IPS-18a (cell line): ENCODE measurements around the gene VILL.

Experiments
- H3K27ac ChIP-seq: one replicate; pipeline ENCODE4 v1.5.1; 2013; ENCODE audit warnings: low read length
- H3K27me3 ChIP-seq: one replicate; pipeline ENCODE4 v1.6.1; 2013; ENCODE audit warnings: mild to moderate bottlenecking, low read length; ENCODE audit not compliant: control insufficient read depth, insufficient read depth
- H3K36me3 ChIP-seq: one replicate; pipeline ENCODE4 v1.6.1; 2013; ENCODE audit warnings: low read depth, low read length; ENCODE audit not compliant: control insufficient read depth
- H3K4me1 ChIP-seq: one replicate; pipeline ENCODE4 v1.6.1; 2013; ENCODE audit warnings: low read depth, low read length; ENCODE audit not compliant: control insufficient read depth
- H3K4me3 ChIP-seq: one replicate; pipeline ENCODE4 v1.5.1; 2013; ENCODE audit warnings: low read length
- H3K9ac ChIP-seq: one replicate; pipeline ENCODE4 v1.6.1; 2013; ENCODE audit warnings: mild to moderate bottlenecking, low read length, moderate library complexity
- H3K9me3 ChIP-seq: one replicate; pipeline ENCODE4 v1.6.1; 2013; ENCODE audit warnings: low read depth, low read length; ENCODE audit not compliant: control insufficient read depth

VILL gene

GRCh38 chr3:37989821-37990480 is 635 bp upstream of the VILL start:
- Histone ChIP-seq H3K4me3 (no peak overlapping the region), H3K27me3 (no peaks in the 10 kb centered on the region), H3K9ac (no peak overlapping the region), H3K36me3 (no peaks in the 10 kb centered on the region), H3K27ac (no peak overlapping the region), H3K4me1 (peaks cover 7% of the 10 kb centered on the region), H3K9me3 (no peaks in the 10 kb centered on the region)

DNA sequence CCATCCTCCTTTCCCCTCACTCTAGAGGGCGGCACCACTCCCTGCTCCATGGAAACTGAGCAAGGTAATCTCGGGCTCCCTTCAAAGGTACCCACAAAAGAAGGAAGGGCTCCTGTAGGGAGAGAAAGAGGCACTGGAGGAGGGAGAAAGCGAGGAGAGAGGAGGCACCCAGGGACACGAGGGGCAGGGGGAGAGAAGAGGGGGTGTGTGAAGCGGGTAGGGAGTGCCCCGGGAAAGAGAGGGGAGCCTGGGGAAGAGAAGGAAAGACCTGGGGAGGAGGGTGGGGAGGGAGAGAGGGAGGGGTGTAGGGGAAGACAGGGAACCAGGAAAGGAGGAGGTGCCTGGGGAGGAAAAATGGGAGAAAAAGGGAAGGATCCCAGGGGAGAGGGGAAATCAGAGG is 523 bp downstream of the VILL start:
- Histone ChIP-seq H3K4me1 (peaks cover 7% of the 10 kb centered on the region), H3K27me3 (no peaks in the 10 kb centered on the region), H3K36me3 (no peaks in the 10 kb centered on the region), H3K4me3 (peak overlapping the region; percentile 10), H3K9me3 (no peaks in the 10 kb centered on the region), H3K9ac (no peak overlapping the region), H3K27ac (no peak overlapping the region)

DNA sequence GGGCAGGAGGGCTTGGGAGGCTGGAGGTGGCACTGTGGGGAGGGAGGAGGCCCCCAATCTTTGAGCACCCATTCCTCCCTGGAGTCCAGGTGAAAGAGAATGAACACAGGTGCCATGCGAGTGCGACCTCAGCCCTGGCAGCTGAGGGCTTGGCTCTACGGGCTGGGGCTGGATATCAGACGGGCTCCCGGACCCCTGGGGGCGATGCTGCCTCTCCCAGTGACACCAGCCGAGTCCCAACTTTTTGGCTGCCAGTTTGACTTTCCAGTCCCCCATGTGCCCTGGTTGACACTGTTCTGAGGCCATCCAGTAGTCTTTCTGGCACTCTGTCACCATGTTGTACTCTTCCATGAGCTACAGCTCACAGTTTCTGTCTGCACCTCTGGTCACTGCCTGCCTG is 1.2 kb downstream of the VILL start:
- Histone ChIP-seq H3K4me1 (peaks cover 7% of the 10 kb centered on the region), H3K9me3 (no peaks in the 10 kb centered on the region), H3K9ac (no peak overlapping the region), H3K27ac (no peak overlapping the region), H3K36me3 (no peaks in the 10 kb centered on the region), H3K27me3 (no peaks in the 10 kb centered on the region), H3K4me3 (no peak overlapping the region)

DNA sequence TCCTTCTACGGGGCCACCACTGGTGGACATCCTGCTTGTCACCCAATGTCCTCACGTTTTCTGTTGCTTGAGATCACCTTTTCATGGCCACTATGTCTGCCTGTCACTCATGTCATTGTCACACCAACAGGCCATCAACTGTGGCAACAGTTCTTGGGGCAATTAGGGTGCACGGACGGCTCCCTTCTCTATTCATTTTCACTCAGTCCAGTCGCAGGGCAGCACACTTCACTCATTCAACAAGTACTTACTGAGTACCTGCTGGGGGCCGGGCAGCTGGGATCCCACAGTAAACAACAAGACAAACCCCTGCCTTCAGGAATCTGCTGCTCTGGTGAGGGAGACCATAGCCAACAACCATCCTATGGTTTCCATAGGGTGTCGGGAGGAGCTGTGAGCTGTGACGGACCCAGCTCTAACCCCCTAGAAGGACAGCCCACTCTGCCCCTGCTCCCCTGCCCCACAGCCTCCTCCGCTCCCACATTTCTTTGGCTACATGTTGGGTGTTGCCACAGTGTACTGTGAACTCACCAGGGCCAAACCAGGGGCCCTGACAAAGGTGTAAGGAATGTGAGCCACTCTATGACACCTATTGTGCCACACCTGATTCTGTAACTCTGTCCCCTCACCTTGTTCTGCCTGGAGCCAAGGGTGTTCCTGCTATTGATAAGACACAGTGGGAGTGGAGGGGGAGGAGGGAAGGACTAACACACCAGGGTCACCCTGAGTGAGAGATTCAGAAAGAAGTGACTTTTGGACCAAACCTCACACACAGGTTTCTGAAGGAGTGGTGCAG is 1.9 kb downstream of the VILL start:
- peaks cover 7% of the 10 kb centered on the region for H3K4me1 ChIP-seq
- no peaks in the 10 kb centered on the region for H3K9me3 ChIP-seq
- H3K27ac ChIP-seq, result no peak overlapping the region
- H3K4me3 ChIP-seq, result no peak overlapping the region
- no peaks in the 10 kb centered on the region for H3K27me3 ChIP-seq
- H3K36me3 ChIP-seq, result no peaks in the 10 kb centered on the region
- no peak overlapping the region for H3K9ac ChIP-seq

DNA sequence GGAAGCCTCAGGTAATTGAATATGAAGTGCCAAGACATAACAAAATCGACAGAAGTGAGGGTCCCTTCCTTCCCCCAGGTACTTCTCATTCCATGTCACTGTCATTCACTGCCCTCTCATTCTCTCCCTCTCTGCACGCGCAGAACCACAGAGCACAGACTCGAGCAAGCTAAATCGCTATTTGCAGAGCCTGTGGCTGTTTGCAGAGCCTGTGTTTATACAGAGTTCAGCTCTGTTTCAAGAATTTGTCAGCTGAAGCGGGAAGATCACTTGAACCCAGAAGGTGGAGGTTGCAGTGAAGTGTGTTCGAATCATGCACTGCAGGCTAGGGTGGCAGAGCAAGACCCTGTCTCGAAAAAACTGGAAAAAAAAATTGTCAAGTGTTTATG is 2.5 kb downstream of the VILL start:
- no peaks in the 10 kb centered on the region for H3K9me3 ChIP-seq
- peaks cover 7% of the 10 kb centered on the region for H3K4me1 ChIP-seq
- peaks cover 5% of the 10 kb centered on the region for H3K27me3 ChIP-seq
- H3K36me3 ChIP-seq, result no peaks in the 10 kb centered on the region
- H3K27ac ChIP-seq, result no peak overlapping the region
- H3K4me3 ChIP-seq, result no peak overlapping the region
- no peak overlapping the region for H3K9ac ChIP-seq

GRCh38 chr3:37993460-37993819 is 2.9 kb downstream of the VILL start:
- Histone ChIP-seq H3K27me3 (peaks cover 9% of the 10 kb centered on the region), H3K36me3 (no peaks in the 10 kb centered on the region), H3K9me3 (no peaks in the 10 kb centered on the region), H3K4me3 (peak overlapping the region; percentile 77), H3K27ac (no peak overlapping the region), H3K4me1 (peaks cover 7% of the 10 kb centered on the region), H3K9ac (peak overlapping the region; percentile 69)

GRCh38 chr3:37993820-37994638 is 3.4 kb downstream of the VILL start:
- Histone ChIP-seq H3K4me1 (peaks cover 7% of the 10 kb centered on the region), H3K9ac (peak overlapping the region; percentile 69), H3K27ac (no peak overlapping the region), H3K9me3 (no peaks in the 10 kb centered on the region), H3K36me3 (no peaks in the 10 kb centered on the region), H3K4me3 (peak overlapping the region; percentile 77), H3K27me3 (peaks cover 11% of the 10 kb centered on the region)

DNA sequence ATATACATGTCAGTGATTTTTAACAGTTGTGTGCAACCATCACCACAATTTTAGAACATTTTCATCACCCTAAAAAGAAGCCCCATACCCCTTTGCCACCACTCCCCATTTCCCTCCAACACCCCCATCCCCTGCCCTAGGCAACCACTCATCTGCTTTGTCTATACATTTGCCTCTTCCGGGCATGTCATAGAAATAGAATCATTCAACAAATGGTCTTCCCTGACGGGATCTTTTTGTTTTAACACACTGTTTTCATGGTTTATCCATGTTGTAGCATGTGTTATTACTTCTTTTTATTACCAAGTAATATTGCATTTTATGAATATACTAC is 4.0 kb downstream of the VILL start:
- peaks cover 11% of the 10 kb centered on the region for H3K27me3 ChIP-seq
- H3K4me1 ChIP-seq, result peaks cover 7% of the 10 kb centered on the region
- H3K27ac ChIP-seq, result no peak overlapping the region
- H3K4me3 ChIP-seq, result peak overlapping the region; percentile 77
- no peaks in the 10 kb centered on the region for H3K36me3 ChIP-seq
- H3K9me3 ChIP-seq, result no peaks in the 10 kb centered on the region
- H3K9ac ChIP-seq, result no peak overlapping the region

DNA sequence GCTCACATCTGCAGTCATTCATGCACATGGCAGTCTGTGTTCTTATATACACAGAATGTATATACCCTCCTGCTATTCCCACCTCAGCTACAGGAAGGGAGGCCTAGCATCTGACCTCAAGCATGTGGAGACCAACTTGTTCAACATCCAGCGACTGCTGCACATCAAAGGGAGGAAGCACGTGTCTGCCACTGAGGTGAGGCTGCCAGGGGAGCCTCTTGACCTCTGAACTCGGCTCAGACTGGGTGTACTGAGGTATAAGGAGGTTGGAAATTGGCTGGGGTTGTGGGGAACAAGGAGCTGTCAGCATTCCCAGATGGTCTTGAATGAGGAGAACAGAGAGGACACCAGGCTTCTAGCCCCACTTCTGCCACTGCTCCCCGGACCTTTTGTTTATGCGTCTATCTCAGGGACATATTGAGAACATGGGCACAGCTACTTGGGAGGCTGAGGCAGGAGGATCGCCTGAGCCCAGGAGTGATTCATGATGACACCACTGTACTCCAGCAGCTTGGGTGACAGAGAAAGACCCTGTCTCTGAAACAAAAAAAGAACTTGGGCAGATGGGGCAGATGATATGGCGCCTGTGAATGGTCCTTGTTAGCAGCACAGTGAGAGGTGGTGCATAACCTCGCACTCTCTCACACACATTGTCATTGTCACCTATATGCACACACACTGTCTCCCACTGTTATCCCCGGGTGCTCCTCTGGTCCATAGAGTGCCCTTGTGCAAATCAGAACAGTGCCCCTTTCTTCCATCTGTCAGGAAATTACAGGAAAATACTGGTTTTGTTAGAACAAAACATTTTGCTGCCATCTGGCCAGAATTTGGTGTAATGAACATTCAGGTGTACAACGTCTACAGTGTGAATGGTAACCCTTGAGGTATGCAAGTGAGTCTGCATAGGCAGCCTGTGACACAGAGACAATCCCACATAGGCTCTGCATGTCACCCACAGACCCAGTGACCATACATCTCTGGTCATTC is 5.4 kb downstream of the VILL start:
- H3K9ac ChIP-seq, result no peak overlapping the region
- H3K27me3 ChIP-seq, result peaks cover 11% of the 10 kb centered on the region
- H3K36me3 ChIP-seq, result no peaks in the 10 kb centered on the region
- H3K4me1 ChIP-seq, result peaks cover 7% of the 10 kb centered on the region
- H3K9me3 ChIP-seq, result no peaks in the 10 kb centered on the region
- H3K27ac ChIP-seq, result no peak overlapping the region
- H3K4me3 ChIP-seq, result no peak overlapping the region

DNA sequence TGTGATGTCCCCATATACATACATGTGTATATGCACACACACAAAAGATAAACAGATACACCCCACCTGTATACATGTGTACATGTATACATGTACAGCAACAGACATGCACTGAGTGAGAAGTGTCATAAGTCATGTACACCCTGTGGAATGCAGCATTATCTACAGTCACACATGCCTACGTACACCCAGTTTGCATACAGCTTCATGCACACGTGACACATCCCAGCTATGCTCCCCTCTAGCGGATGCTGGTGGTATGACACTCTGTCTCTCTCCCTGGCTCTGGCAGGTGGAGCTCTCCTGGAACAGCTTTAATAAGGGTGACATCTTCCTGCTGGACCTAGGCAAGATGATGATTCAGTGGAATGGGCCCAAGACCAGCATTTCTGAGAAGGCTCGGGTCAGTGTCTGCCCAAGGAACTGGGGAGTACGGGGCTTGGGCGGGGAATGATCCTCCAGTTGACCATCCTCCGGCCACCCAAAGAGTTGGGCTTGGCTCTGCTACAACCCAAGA is 6.3 kb downstream of the VILL start:
- Histone ChIP-seq H3K9ac (no peak overlapping the region), H3K4me3 (no peak overlapping the region), H3K27ac (no peak overlapping the region), H3K4me1 (peaks cover 7% of the 10 kb centered on the region), H3K9me3 (no peaks in the 10 kb centered on the region), H3K27me3 (peaks cover 11% of the 10 kb centered on the region), H3K36me3 (no peaks in the 10 kb centered on the region)

DNA sequence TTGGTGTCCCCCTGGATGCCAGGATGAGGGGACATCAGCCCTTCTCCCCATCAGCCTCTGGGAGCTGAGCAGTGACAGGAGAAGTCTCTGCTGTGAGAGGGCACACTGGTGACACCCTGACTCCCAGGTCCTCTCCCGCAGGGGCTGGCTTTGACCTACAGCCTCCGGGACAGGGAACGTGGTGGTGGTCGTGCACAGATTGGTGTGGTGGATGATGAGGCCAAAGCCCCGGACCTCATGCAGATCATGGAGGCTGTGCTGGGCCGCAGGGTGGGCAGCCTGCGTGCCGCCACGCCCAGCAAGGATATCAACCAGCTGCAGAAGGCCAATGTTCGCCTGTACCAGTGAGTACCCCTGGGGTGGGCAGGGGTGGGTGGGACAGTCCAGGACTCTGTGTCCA is 6.8 kb downstream of the VILL start:
- Histone ChIP-seq H3K27ac (no peak overlapping the region), H3K36me3 (no peaks in the 10 kb centered on the region), H3K27me3 (peaks cover 11% of the 10 kb centered on the region), H3K9me3 (no peaks in the 10 kb centered on the region), H3K4me1 (peaks cover 7% of the 10 kb centered on the region), H3K9ac (no peak overlapping the region), H3K4me3 (no peak overlapping the region)
